Keratinocyte (primary cell): ENCODE data around the gene ITGB8. TPM values are rescaled to one million over a fixed set of nuclear protein-coding genes. Genes with fewer than 3 reads are reported as not detected.

Experiments
- DNase-seq: peaks from one replicate; pipeline ENCODE4 v3.0.0-alpha.2; 2011; ENCODE audit warnings: low read depth, missing footprints, low spot score
- FAIRE-seq: peaks from 2 replicates; lab custom pipeline; 2011; peaks lifted over from hg19 to GRCh38; lab: Jason Lieb, UNC
- H2AFZ ChIP-seq: 2 replicates; pipeline ENCODE4 v1.6.0; 2012; ENCODE audit warnings: low read length, control low read depth, inconsistent platforms; ENCODE audit not compliant: control insufficient read depth
- H3K27ac ChIP-seq: 2 replicates; pipeline ENCODE4 v1.5.1; 2011; ENCODE audit warnings: low read length; ENCODE audit not compliant: control insufficient read depth, insufficient read depth
- H3K27me3 ChIP-seq: 3 replicates; pipeline ENCODE4 v1.6.0; 2011; ENCODE audit warnings: low read length; ENCODE audit not compliant: control insufficient read depth, insufficient read depth; ENCODE audit errors: extremely low read depth
- H3K36me3 ChIP-seq, 2 experiments: 2 replicates in 1 of 2; 3 replicates in 1 of 2; pipeline ENCODE4 v1.5.1; 2011; ENCODE audit warnings: low read length in 2 of 2, mild to moderate bottlenecking in 1 of 2; ENCODE audit not compliant: control insufficient read depth in 2 of 2, insufficient read depth in 2 of 2; ENCODE audit errors: extremely low read depth in 1 of 2
- H3K4me1 ChIP-seq: 3 replicates; pipeline ENCODE4 v1.5.1; 2011; ENCODE audit warnings: low read length; ENCODE audit not compliant: control insufficient read depth, insufficient read depth; ENCODE audit errors: extremely low read depth
- H3K4me2 ChIP-seq: 3 replicates; pipeline ENCODE4 v1.6.0; 2011; ENCODE audit warnings: low read depth, low read length; ENCODE audit not compliant: control insufficient read depth, insufficient read depth; ENCODE audit errors: extremely low read depth
- H3K4me3 ChIP-seq, 3 experiments: fragments of 200-600 bp in 1 of 3; sonication (generic) in 1 of 3; 2 replicates in 2 of 3; 3 replicates in 1 of 3; pipeline ENCODE4 v1.5.1; 2011 to 2016; ENCODE audit warnings: low read length in 3 of 3, mild to moderate bottlenecking in 3 of 3, control low read depth in 2 of 3, inconsistent platforms in 1 of 3, low read depth in 1 of 3, mixed read lengths in 1 of 3, mixed run types in 1 of 3, moderate library complexity in 1 of 3; ENCODE audit not compliant: control insufficient read depth in 2 of 3, insufficient read depth in 2 of 3; ENCODE audit errors: extremely low read depth in 1 of 3
- H3K79me2 ChIP-seq: 2 replicates; pipeline ENCODE4 v1.6.0; 2012; ENCODE audit warnings: low read length; ENCODE audit not compliant: control insufficient read depth, insufficient read depth
- H3K9ac ChIP-seq: 3 replicates; pipeline ENCODE4 v1.6.0; 2011; ENCODE audit warnings: low read length; ENCODE audit not compliant: control insufficient read depth, insufficient read depth; ENCODE audit errors: extremely low read depth
- H3K9me1 ChIP-seq: 3 replicates; pipeline ENCODE4 v1.6.0; 2011; ENCODE audit warnings: low read length; ENCODE audit not compliant: control insufficient read depth, insufficient read depth; ENCODE audit errors: extremely low read depth
- H3K9me3 ChIP-seq: 2 replicates; pipeline ENCODE4 v1.5.1; 2012; ENCODE audit warnings: low read depth, low read length; ENCODE audit not compliant: control insufficient read depth
- H4K20me1 ChIP-seq: 3 replicates; pipeline ENCODE4 v1.6.0; 2011; ENCODE audit warnings: low read length; ENCODE audit not compliant: control insufficient read depth, insufficient read depth; ENCODE audit errors: extremely low read depth
- CTCF ChIP-seq, 3 experiments: IDR thresholded peaks in 1 of 3; conservative IDR thresholded peaks in 1 of 3; optimal IDR thresholded peaks in 1 of 3; 2 replicates in 2 of 3; 3 replicates in 1 of 3; pipeline versions ENCODE3 to v1.5.1; 2011; ENCODE audit warnings: low read length in 3 of 3, mild to moderate bottlenecking in 3 of 3, moderate library complexity in 2 of 3, control low read depth in 1 of 3, inconsistent platforms in 1 of 3; ENCODE audit not compliant: insufficient read depth in 2 of 3; ENCODE audit errors: extremely low read depth in 1 of 3
- EZH2 ChIP-seq: IDR thresholded peaks from one replicate; pipeline ENCODE4 v1.6.1; 2012; ENCODE audit warnings: inconsistent platforms, mild to moderate bottlenecking, low read length, moderate library complexity
- dilution Hi-C: fragments of 300-500 bp; cut with MboI; formaldehyde crosslinking; loops from one replicate; pipeline ENCODE4 v1.7.0; 2020; ENCODE audit warnings: low sequenced_read_pairs; ENCODE audit not compliant: extremely low pct_ligation_motif_present
- polyA minus RNA-seq, 3 experiments: library from RNA; depleted of rRNA, polyadenylated mRNA; stranded (reverse); fragments of >200 nt; gene quantifications; 1 replicate in 1 of 3; 2 replicates in 1 of 3; 3 replicates in 1 of 3; pipeline ENCODE4 v1.2.3, GENCODE V29; 2011
- polyA plus RNA-seq, 5 experiments: library from polyadenylated mRNA; depleted of rRNA in 3 of 5; stranded (reverse) in 3 of 5; stranded (forward) in 1 of 5; unstranded in 1 of 5; fragments of >200 nt; gene quantifications; 1 replicate in 1 of 5; 2 replicates in 3 of 5; 3 replicates in 1 of 5; pipeline versions ENCODE4 v1.2.1 to v1.2.3, GENCODE V29; 2011 to 2012; ENCODE audit warnings: missing spikeins in 2 of 5, low read depth in 1 of 5, low replicate concordance in 1 of 5

The ITGB8 gene
- polyA plus RNA-seq (8.3 to 14.3 TPM (median 10.9 TPM) in 3 replicates), polyA minus RNA-seq (27.1 to 59.0 TPM (median 50.8 TPM) in 3 replicates)
- polyA plus RNA-seq (2011; ENCODE audit: low read depth): 5.0 TPM
- polyA plus RNA-seq (2011; cell fraction: cytosol; rRNA removed): 2.7 and 6.3 TPM in 2 replicates
- 16.3 and 19.7 TPM in 2 replicates for polyA plus RNA-seq (2011; cell fraction: nucleus; rRNA removed)
- 9.8 and 12.7 TPM in 2 replicates for polyA plus RNA-seq (2012; ENCODE audit: low replicate concordance)
- polyA minus RNA-seq (2011; cell fraction: cytosol; rRNA and poly(A)+ RNA removed): 25.1 TPM
- 65.6 and 86.9 TPM in 2 replicates for polyA minus RNA-seq (2011; cell fraction: nucleus; rRNA and poly(A)+ RNA removed)

- FAIRE-seq (peak; percentile 63), DNase-seq (peak; percentile 57)
- Histone ChIP-seq H3K9me3 (no peaks in the 10 kb centered on the region), H3K4me1 (peaks cover 24% of the 10 kb centered on the region), H4K20me1 (no peaks in the 10 kb centered on the region), H3K27me3 (no peaks in the 10 kb centered on the region), H3K4me2 (peak within 1 kb of the TSS; percentile 99), H3K79me2 (peaks cover 41% of the 10 kb centered on the region), H3K27ac (peak within 1 kb of the TSS; percentile 98), H3K4me3 (peak within 1 kb of the TSS; percentile 60 to 94 (median 92)), H3K9me1 (no peaks in the 10 kb centered on the region), H3K36me3 (no peaks in the 10 kb centered on the region), H2AFZ (peak within 1 kb of the TSS; percentile 93), H3K9ac (peak within 1 kb of the TSS; percentile 96)
- dilution Hi-C loops: no loop called here
- peak in 2 of 3 experiments; percentile 1 to 44 for TF ChIP-seq CTCF (optimal IDR thresholded peaks at IDR 0.05 in 1 of 3, IDR thresholded peaks at IDR 0.05 in 1 of 3, conservative IDR thresholded peaks at IDR 0.05 in 1 of 3; ENCODE audit: extremely low read depth in 1 of 3, insufficient read depth in 2 of 3, low read length in 3 of 3)
- no peak for TF ChIP-seq EZH2
Observed at GRCh38 chr7:20330239-20330927, at the start of gene ITGB8. ITGB8 (plus strand) TSS chr7:20330900; CDS start chr7:20331807, 907 bp downstream.

DNA sequence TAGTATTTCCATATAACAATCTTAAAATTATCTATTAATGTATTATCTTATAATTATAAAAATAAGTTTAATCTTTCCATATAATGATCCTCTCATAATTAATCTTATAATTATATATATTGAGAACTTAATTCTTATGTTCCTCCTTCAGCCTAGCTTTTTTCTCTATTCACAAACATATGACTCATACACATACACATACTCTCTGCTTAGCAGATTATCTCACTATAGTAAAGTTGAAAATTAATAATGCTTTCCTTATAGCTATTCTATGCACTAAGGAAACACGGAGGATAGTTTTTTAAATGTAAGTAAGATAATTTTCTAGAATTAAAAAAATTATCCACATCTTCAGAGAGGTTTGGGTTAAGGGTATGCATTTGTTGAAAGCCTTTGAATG is 47.7 kb upstream of the ITGB8 start:
- Histone ChIP-seq H3K79me2 (no peaks in the 10 kb centered on the region), H3K9ac (no peak overlapping the region), H2AFZ (no peak overlapping the region), H3K4me3 (no peak overlapping the region), H3K9me1 (no peaks in the 10 kb centered on the region), H3K27ac (no peak overlapping the region), H3K4me2 (no peak overlapping the region), H3K9me3 (no peaks in the 10 kb centered on the region), H3K36me3 (no peaks in the 10 kb centered on the region), H3K27me3 (no peaks in the 10 kb centered on the region), H3K4me1 (no peaks in the 10 kb centered on the region), H4K20me1 (no peaks in the 10 kb centered on the region)
- FAIRE-seq: no peak
- DNase-seq: no peak
- TF ChIP-seq CTCF (optimal IDR thresholded peaks at IDR 0.05 in 1 of 3, IDR thresholded peaks at IDR 0.05 in 1 of 3, conservative IDR thresholded peaks at IDR 0.05 in 1 of 3; ENCODE audit: extremely low read depth in 1 of 3, insufficient read depth in 2 of 3, low read length in 3 of 3) (no peak), EZH2 (no peak)
- dilution Hi-C loops: no loop called here
